ENCODE data around the gene SCYL3. TPM values are rescaled to one million over a fixed set of nuclear protein-coding genes. Genes with fewer than 3 reads are reported as not detected.

SCYL3 gene
- total and polyA plus RNA-seq, 2 experiments from 2014 or later = 2.2 to 6.8 TPM

- TF ChIP-seq ZNF462 (CRISPR knock-in tag; IDR thresholded peaks at IDR 0.05) = no peak
- no peak for TF ChIP-seq NANOG (IDR thresholded peaks at IDR 0.05; ENCODE audit: borderline replicate concordance)
- TF ChIP-seq JUNB (IDR thresholded peaks at IDR 0.05; ENCODE audit: unreplicated experiment) = no peak
- TF ChIP-seq POLR2AphosphoS5 (IDR thresholded peaks at IDR 0.05; ENCODE audit: low read depth) = no peak
Observed at GRCh38 chr1:169816617-169817016, 77.1 kb downstream of the SCYL3 start (continued).

- H3K36me3 ChIP-seq (ENCODE audit: insufficient read depth) = peaks cover 13% of the 10 kb centered on the region
- Mint-ChIP-seq H3K9me3 (no peaks in the 10 kb centered on the region; the same call in 1 of the 3 replicates), H3K27me3 (ENCODE audit: insufficient read depth, low read depth, poor library complexity) (no peaks in the 10 kb centered on the region), H3K4me3 (no peak overlapping the region), H3K4me1 (no peaks in the 10 kb centered on the region), H3K27ac (no peak overlapping the region), H3K36me3 (ENCODE audit: low read depth) (peaks cover 47% of the 10 kb centered on the region)
- DNase-seq (ENCODE audit: low spot score) = no peak
- H3K27ac ChIP-seq (ENCODE audit: low read depth) = no peak overlapping the region
- no peak for ATAC-seq
- no peak overlapping the region for H3K4me2 ChIP-seq
- H3K4me3 ChIP-seq = no peak overlapping the region
- H3K4me1 ChIP-seq (ENCODE audit: insufficient read depth) = no peaks in the 10 kb centered on the region
- H3F3A ChIP-seq (replicated peaks; ENCODE audit: low read depth) = no peaks in the 10 kb centered on the region
- no peaks in the 10 kb centered on the region for H3K27me3 ChIP-seq (ENCODE audit: insufficient read depth)
- no peak overlapping the region for H2AFZ ChIP-seq
- no peaks in the 10 kb centered on the region for H3K79me2 ChIP-seq (replicated peaks; ENCODE audit: insufficient read depth)
- H4K20me1 ChIP-seq (replicated peaks; ENCODE audit: insufficient read depth) = no peaks in the 10 kb centered on the region
- H3K9me2 ChIP-seq (ENCODE audit: insufficient read depth) = no peaks in the 10 kb centered on the region
- no peak for TF ChIP-seq EZH2 (IDR thresholded peaks at IDR 0.05; ENCODE audit: low read depth, unreplicated experiment)
- TF ChIP-seq ZNF114 (CRISPR knock-in tag; IDR thresholded peaks at IDR 0.05) = no peak
- TF ChIP-seq JUNB (IDR thresholded peaks at IDR 0.05; ENCODE audit: unreplicated experiment) = no peak
- no peak for TF ChIP-seq ZNF331 (CRISPR knock-in tag; IDR thresholded peaks at IDR 0.05; ENCODE audit: low read depth)
- no peak for TF ChIP-seq CTCF (conservative IDR thresholded peaks at IDR 0.05; ENCODE audit: low read depth in 2 of 2)
- no peak for TF ChIP-seq ETS1 (IDR thresholded peaks at IDR 0.05)
Observed at GRCh38 chr1:169814265-169814664, 79.4 kb downstream of the SCYL3 start.
